ENCODE results near the gene OR51F2.

The OR51F2 gene

DNA sequence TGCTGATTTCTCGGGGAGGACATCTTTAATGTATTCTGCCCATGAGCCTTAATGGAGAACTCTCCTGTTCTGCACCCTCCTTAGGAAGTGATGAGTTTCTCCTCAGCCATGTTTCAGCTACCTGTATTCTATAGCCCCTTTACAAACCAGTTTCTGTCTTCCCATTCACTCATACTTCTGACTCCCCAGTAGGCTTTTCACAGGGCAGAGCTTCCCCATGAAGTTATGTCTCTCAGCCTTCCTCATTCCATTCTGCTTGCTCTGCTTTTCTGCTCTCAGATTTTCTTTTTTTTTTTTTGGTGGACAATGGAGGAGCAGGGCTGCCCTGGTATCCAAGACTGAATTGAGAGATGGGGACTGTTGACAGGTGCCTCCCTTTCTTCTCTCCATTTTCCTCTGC lies 12.6 kb upstream of the OR51F2 start:
- TF ChIP-seq, protein P1, sequence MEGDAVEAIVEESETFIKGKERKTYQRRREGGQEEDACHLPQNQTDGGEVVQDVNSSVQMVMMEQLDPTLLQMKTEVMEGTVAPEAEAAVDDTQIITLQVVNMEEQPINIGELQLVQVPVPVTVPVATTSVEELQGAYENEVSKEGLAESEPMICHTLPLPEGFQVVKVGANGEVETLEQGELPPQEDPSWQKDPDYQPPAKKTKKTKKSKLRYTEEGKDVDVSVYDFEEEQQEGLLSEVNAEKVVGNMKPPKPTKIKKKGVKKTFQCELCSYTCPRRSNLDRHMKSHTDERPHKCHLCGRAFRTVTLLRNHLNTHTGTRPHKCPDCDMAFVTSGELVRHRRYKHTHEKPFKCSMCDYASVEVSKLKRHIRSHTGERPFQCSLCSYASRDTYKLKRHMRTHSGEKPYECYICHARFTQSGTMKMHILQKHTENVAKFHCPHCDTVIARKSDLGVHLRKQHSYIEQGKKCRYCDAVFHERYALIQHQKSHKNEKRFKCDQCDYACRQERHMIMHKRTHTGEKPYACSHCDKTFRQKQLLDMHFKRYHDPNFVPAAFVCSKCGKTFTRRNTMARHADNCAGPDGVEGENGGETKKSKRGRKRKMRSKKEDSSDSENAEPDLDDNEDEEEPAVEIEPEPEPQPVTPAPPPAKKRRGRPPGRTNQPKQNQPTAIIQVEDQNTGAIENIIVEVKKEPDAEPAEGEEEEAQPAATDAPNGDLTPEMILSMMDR (IDR thresholded peaks at IDR 0.05; ENCODE audit: low read depth, low read length) = no peak
- Histone ChIP-seq H3K4me3 (ENCODE audit: low read depth, low read length) (no peak overlapping the region), H3K27me3 (no peaks in the 10 kb centered on the region), H3K4me1 (no peaks in the 10 kb centered on the region), H3K36me3 (no peaks in the 10 kb centered on the region), H3K9me3 (no peaks in the 10 kb centered on the region)
- DNase-seq = no peak

GRCh38 chr11:4809246-4809645 lies 11.9 kb upstream of the OR51F2 start:
- TF ChIP-seq, protein P1 (IDR thresholded peaks at IDR 0.05; ENCODE audit: low read depth, low read length) = no peak
- no peak overlapping the region for H3K4me3 ChIP-seq (ENCODE audit: low read depth, low read length)
- no peaks in the 10 kb centered on the region for H3K9me3 ChIP-seq
- no peaks in the 10 kb centered on the region for H3K36me3 ChIP-seq
- no peak for DNase-seq
- no peaks in the 10 kb centered on the region for H3K27me3 ChIP-seq
- no peaks in the 10 kb centered on the region for H3K4me1 ChIP-seq

DNA sequence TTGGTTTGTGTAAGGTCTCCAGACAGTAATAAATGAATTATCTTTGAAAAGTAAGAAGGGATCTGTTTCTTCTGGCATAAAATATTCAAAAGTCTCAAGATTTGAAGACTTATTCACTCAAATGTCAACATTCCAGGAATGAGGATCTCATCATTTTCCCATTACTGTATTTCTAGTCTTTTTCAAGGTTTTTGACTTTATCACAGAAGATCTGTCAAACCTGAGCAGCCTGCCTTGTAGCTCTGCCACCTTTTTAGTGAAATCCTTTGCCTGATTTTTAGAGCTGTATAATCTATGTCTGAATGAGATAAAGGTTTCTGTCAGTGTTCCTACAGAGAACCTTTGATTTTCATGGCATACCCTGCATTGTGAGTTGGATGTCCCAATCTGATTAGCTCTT lies 4.0 kb downstream of the OR51F2 start:
- Histone ChIP-seq H3K4me1 (no peaks in the 10 kb centered on the region), H3K27me3 (no peaks in the 10 kb centered on the region), H3K36me3 (no peaks in the 10 kb centered on the region), H3K9me3 (no peaks in the 10 kb centered on the region), H3K4me3 (ENCODE audit: low read depth, low read length) (no peak overlapping the region)
- TF ChIP-seq, protein P1 (IDR thresholded peaks at IDR 0.05; ENCODE audit: low read depth, low read length) = no peak
- DNase-seq = no peak

- DNase-seq = no peak
- Histone ChIP-seq H3K27me3 (no peaks in the 10 kb centered on the region), H3K9me3 (no peaks in the 10 kb centered on the region), H3K4me1 (no peaks in the 10 kb centered on the region), H3K36me3 (no peaks in the 10 kb centered on the region), H3K4me3 (ENCODE audit: low read depth, low read length) (no peak overlapping the region)
- TF ChIP-seq, protein P1 (IDR thresholded peaks at IDR 0.05; ENCODE audit: low read depth, low read length) = no peak
Measured at GRCh38 chr11:4826425-4826824, 5.3 kb downstream of the OR51F2 start.

DNA sequence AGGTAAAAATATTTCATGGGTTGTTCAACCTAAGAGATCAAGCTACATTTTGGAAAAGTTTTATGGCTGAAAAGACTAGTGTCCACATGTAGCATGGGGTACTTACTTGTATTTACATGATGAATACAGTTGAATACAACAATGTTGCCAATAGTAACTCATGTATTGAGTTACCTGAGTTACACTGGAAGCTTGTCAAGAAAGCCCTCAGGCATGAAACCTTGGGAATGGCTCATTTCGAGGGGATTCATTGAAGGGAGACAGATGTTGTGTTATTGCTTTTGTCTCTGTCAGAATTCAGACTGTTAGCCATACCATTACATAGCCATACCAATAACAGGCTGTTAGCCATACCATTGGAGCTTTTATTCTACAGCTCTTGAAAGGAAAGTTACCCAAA lies 9.2 kb downstream of the OR51F2 start:
- TF ChIP-seq, protein P1 (IDR thresholded peaks at IDR 0.05; ENCODE audit: low read depth, low read length) = no peak
- Histone ChIP-seq H3K4me3 (ENCODE audit: low read depth, low read length) (no peak overlapping the region), H3K36me3 (no peaks in the 10 kb centered on the region), H3K4me1 (no peaks in the 10 kb centered on the region), H3K9me3 (no peaks in the 10 kb centered on the region), H3K27me3 (no peaks in the 10 kb centered on the region)
- DNase-seq = no peak

DNA sequence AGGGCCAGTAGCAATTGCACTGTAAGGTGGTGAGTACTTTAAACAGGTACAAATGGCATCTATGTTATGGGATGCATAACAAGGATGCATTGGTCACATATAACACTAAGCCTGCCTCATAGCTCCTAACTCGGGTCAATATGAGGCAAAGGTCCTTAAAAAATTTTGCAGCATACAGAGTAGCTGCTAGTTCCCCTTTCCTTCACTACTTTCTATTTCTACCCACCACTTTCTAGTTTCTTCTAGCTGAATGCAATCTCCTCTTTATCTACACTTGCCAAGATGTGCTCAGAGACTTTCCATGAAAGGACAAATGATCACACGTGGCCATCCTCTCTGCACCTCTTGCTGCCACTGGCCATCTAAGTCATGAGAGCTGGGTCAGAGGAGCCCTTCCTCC lies 9.8 kb downstream of the OR51F2 start:
- Histone ChIP-seq H3K9me3 (no peaks in the 10 kb centered on the region), H3K4me3 (ENCODE audit: low read depth, low read length) (no peak overlapping the region), H3K36me3 (no peaks in the 10 kb centered on the region), H3K27me3 (no peaks in the 10 kb centered on the region), H3K4me1 (no peaks in the 10 kb centered on the region)
- DNase-seq = no peak
- TF ChIP-seq, protein P1 (IDR thresholded peaks at IDR 0.05; ENCODE audit: low read depth, low read length) = no peak

Measured in BE2C (cell line).